HepG2 (cell line): ENCODE measurements around the gene SYNE1. TPM values are rescaled to one million over a fixed set of nuclear protein-coding genes. Genes with fewer than 3 reads are reported as not detected.

ENCODE experiments used
- ATAC-seq: fragments of 200-7000 bp; cut with Tn5 transposase; 3 replicates; pipeline ENCODE4 v1.9.1; 2020; ENCODE audit warnings: mild to moderate bottlenecking, moderate library complexity
- BruUV-seq: library from RNA; stranded (reverse); fragments of 400-500 nt; replicated peaks from 2 replicates; lab custom pipeline; 2021; lab: Mats Ljungman, UMichigan
- CTCF ChIA-PET: fragments of 300-600 bp; formaldehyde crosslinking; extraction: SDS; loops from one replicate; lab custom pipeline; 2021; ENCODE audit warnings: low total read pairs, inconsistent platforms, low intra/inter-chr PET ratio; lab: Yijun Ruan, JAX
- POLR2A ChIA-PET: fragments of 350-600 bp; sonication (Branson Sonifier 250); formaldehyde crosslinking; loops from one replicate; lab custom pipeline; 2020; ENCODE audit warnings: antibody characterized with exemption, inconsistent platforms; lab: Yijun Ruan, JAX
- DNase-seq: peaks from one replicate; pipeline ENCODE4 v3.0.0-alpha.2; 2015; ENCODE audit warnings: low spot score
- FAIRE-seq: peaks from 3 replicates; lab custom pipeline; 2011; peaks lifted over from hg19 to GRCh38; lab: Jason Lieb, UNC
- H2AFZ ChIP-seq: one replicate; pipeline ENCODE4 v1.6.1; 2011; ENCODE audit warnings: low read length, inconsistent platforms
- H3K27ac ChIP-seq: fragments of 300-600 bp; 3 replicates; pipeline ENCODE4 v1.8.0; 2011; ENCODE audit warnings: mixed run types, mild to moderate bottlenecking, mixed read lengths, low read length, inconsistent platforms; ENCODE audit not compliant: insufficient read depth; ENCODE audit errors: extremely low read length
- H3K27me3 ChIP-seq, 2 experiments: fragments of 200-600 bp in 1 of 2; 2 replicates in 1 of 2; 3 replicates in 1 of 2; pipeline versions ENCODE4 v1.6.0 to v1.8.0; 2011; ENCODE audit warnings: low read length in 2 of 2, mild to moderate bottlenecking in 2 of 2, moderate library complexity in 2 of 2, inconsistent platforms in 1 of 2; ENCODE audit not compliant: insufficient read depth in 2 of 2, control insufficient read depth in 1 of 2
- H3K36me3 ChIP-seq, 2 experiments: fragments of 200-600 bp in 1 of 2; replicated peaks in 1 of 2; 2 replicates in 1 of 2; 3 replicates in 1 of 2; pipeline versions ENCODE4 v1.5.1 to v1.8.0; 2011; ENCODE audit warnings: low read length in 2 of 2, inconsistent platforms in 1 of 2; ENCODE audit not compliant: insufficient read depth in 2 of 2, control insufficient read depth in 1 of 2
- H3K4me1 ChIP-seq: 2 replicates; pipeline ENCODE4 v1.5.1; 2012; ENCODE audit warnings: low read length, inconsistent platforms; ENCODE audit not compliant: insufficient read depth
- H3K4me2 ChIP-seq: 2 replicates; pipeline ENCODE4 v1.6.0; 2011; ENCODE audit warnings: low read depth, low read length, inconsistent platforms
- H3K4me3 ChIP-seq, 3 experiments: fragments of 200-600 bp in 1 of 3; sonication (generic), shearing (Covaris generic) in 1 of 3; replicated peaks in 1 of 3; 2 replicates each; pipeline ENCODE4 v1.5.1; 2011 to 2016; ENCODE audit warnings: low read length in 3 of 3, inconsistent platforms in 2 of 3, low read depth in 2 of 3, mild to moderate bottlenecking in 2 of 3, control low read depth in 1 of 3, mixed read lengths in 1 of 3; ENCODE audit not compliant: insufficient read depth in 1 of 3
- H3K79me2 ChIP-seq: one replicate; pipeline ENCODE4 v1.6.1; 2011; ENCODE audit warnings: low read length, inconsistent platforms; ENCODE audit not compliant: insufficient read depth
- H3K9ac ChIP-seq: 2 replicates; pipeline ENCODE4 v1.6.0; 2011; ENCODE audit warnings: mild to moderate bottlenecking, low read depth, low read length, inconsistent platforms; ENCODE audit not compliant: insufficient read depth
- H3K9me3 ChIP-seq: 2 replicates; pipeline ENCODE4 v1.5.1; 2012; ENCODE audit warnings: mild to moderate bottlenecking, low read length
- H4K20me1 ChIP-seq: 2 replicates; pipeline ENCODE4 v1.6.0; 2011; ENCODE audit warnings: inconsistent platforms, mild to moderate bottlenecking, low read length, moderate library complexity; ENCODE audit not compliant: insufficient read depth
- CENPX ChIP-seq: sonication (generic); formaldehyde crosslinking; IDR thresholded peaks from 2 replicates; pipeline ENCODE4 v1.9.0; 2021; ENCODE audit warnings: mild to moderate bottlenecking, missing genetic modification reagents, moderate library complexity
- HDAC6 ChIP-seq: fragments of 200-600 bp; sonication (generic); IDR thresholded peaks from 2 replicates; pipeline ENCODE4 v1.7.0; 2017; ENCODE audit warnings: mild to moderate bottlenecking, antibody characterized with exemption, low read length, low read depth
- JDP2 ChIP-seq: sonication (generic); formaldehyde crosslinking; IDR thresholded peaks from 2 replicates; pipeline ENCODE4 v1.8.1; 2022; ENCODE audit warnings: missing genetic modification reagents, borderline replicate concordance
- MAZ ChIP-seq, 2 experiments: sonication (generic) in 1 of 2; formaldehyde crosslinking in 1 of 2; IDR thresholded peaks; 2 replicates each; pipeline versions ENCODE4 v1.5.0 to v1.6.1; 2012 to 2020; ENCODE audit warnings: low read depth in 2 of 2, mild to moderate bottlenecking in 2 of 2, borderline replicate concordance in 1 of 2, improper control_type of control experiment in 1 of 2, low read length in 1 of 2, missing genetic modification reagents in 1 of 2, moderate library complexity in 1 of 2
- ZNF776 ChIP-seq: sonication (generic); formaldehyde crosslinking; IDR thresholded peaks from 2 replicates; pipeline ENCODE4 v1.4.0; 2020; ENCODE audit warnings: mild to moderate bottlenecking, missing genetic modification reagents
- ZNF788 ChIP-seq: sonication (generic); formaldehyde crosslinking; IDR thresholded peaks from 2 replicates; pipeline ENCODE4 v1.5.0; 2020; ENCODE audit warnings: mild to moderate bottlenecking, missing genetic modification reagents, borderline replicate concordance
- ZNF816 ChIP-seq: sonication (generic); formaldehyde crosslinking; IDR thresholded peaks from 2 replicates; pipeline ENCODE4 v1.8.0; 2022; ENCODE audit warnings: missing genetic modification reagents, mild to moderate bottlenecking, borderline replicate concordance
- WGBS: methylation state at CpG from one replicate; pipeline ENCODE4 v1.1.6; 2017; ENCODE audit warnings: low lambda C conversion rate; 5-methylcytosine and 5-hydroxymethylcytosine counted together
- in situ Hi-C: cut with HindIII; loops from 2 replicates; pipeline ENCODE4 v1.10.0; 2017; ENCODE audit warnings: low pct_unique_long_range_greater_than_20kb; ENCODE audit not compliant: extremely low pct_ligation_motif_present
- intact Hi-C: fragments of 100-400 bp; cut with micrococcal nuclease; formaldehyde crosslinking; loops from one replicate; pipeline ENCODE4 v1.10.0; 2022; ENCODE audit not compliant: unreplicated experiment
- polyA plus RNA-seq, 8 experiments: library from polyadenylated mRNA; depleted of rRNA in 3 of 8; stranded (reverse) in 7 of 8; unstranded in 1 of 8; fragments of >200 nt; fragmentation: Illumina TruSeq in 4 of 8; extraction: Trizol in 4 of 8; gene quantifications; 2 replicates each; pipeline versions ENCODE4 v1.2.1 to v1.2.3, GENCODE V29; 2011 to 2016; ENCODE audit warnings: low read depth in 4 of 8, missing spikeins in 1 of 8, mixed read lengths in 1 of 8; ENCODE audit not compliant: insufficient read depth in 1 of 8
- total RNA-seq, 5 experiments: library from RNA; depleted of rRNA; stranded (reverse); fragments of >200 nt; fragmentation: Illumina TruSeq; extraction: Trizol; gene quantifications; 2 replicates each; pipeline ENCODE4 v1.2.3, GENCODE V29; 2016; ENCODE audit warnings: low read depth in 1 of 5

Gene SYNE1
- total and polyA plus RNA-seq, 2 of the 13 experiments (the other 11 are each of a cell fraction or from before 2014, with no cell fraction given): 5.5 to 15.9 TPM

- H3K27ac ChIP-seq: no peak overlapping the region
- ATAC-seq: no peak
- TF ChIP-seq JDP2 (CRISPR knock-in tag) (no peak), ZNF776 (CRISPR knock-in tag) (no peak), HDAC6 (no peak), ZNF816 (CRISPR knock-in tag) (no peak), CENPX (no peak), ZNF788 (CRISPR knock-in tag) (no peak), MAZ (IDR thresholded peaks at IDR 0.05; ENCODE audit: borderline replicate concordance, low read depth, low read length) (no peak), MAZ (CRISPR knock-in tag; IDR thresholded peaks at IDR 0.05; ENCODE audit: low read depth) (no peak)
- TF ChIP-seq, all 625 proteins: peak for 0
- no peak overlapping the region for H3K4me3 ChIP-seq
- no peaks in the 10 kb centered on the region for H3K9me3 ChIP-seq
- CTCF ChIA-PET: no interaction called here
- H3K4me1 ChIP-seq: peaks cover 24% of the 10 kb centered on the region
- no peak for FAIRE-seq
- in situ Hi-C loops (no loop called here), intact Hi-C loops (no loop called here)
- H3K4me2 ChIP-seq: no peak overlapping the region
- DNase-seq: no peak
- POLR2A ChIA-PET: no interaction called here
- no peak overlapping the region for H2AFZ ChIP-seq
- no peaks in the 10 kb centered on the region for H3K27me3 ChIP-seq
- H4K20me1 ChIP-seq: no peaks in the 10 kb centered on the region
- BruUV-seq: no TSS peak
- H3K9ac ChIP-seq: no peak overlapping the region
- H3K79me2 ChIP-seq: no peaks in the 10 kb centered on the region
- WGBS: 90% methylated on average over 13 of the region's 13 CpGs
- no peaks in the 10 kb centered on the region for H3K36me3 ChIP-seq
Measured at GRCh38 chr6:152167641-152168603, 469.2 kb downstream of the SYNE1 start.
